Body of pancreas (tissue), 4 donors: ENCODE results near the gene ASS1.

Experiments used
- CTCF ChIP-seq, 7 experiments: fragments of 450-650 bp in 4 of 7; fragments of 200-600 bp in 3 of 7; sonication (generic) in 3 of 7; IDR thresholded peaks; one replicate each; pipeline ENCODE4 v1.5.1; 2016 to 2019; ENCODE audit warnings: antibody characterized with exemption in 7 of 7
- POLR2A ChIP-seq, 3 donors: fragments of 450-650 bp; IDR thresholded peaks; one replicate each; pipeline ENCODE4 v1.6.1; 2016; ENCODE audit warnings: antibody characterized with exemption in 3 of 3, mild to moderate bottlenecking in 2 of 3

GRCh38 chr9:130532426-130533080, 87.8 kb downstream of the ASS1 start:
- TF ChIP-seq POLR2A (IDR thresholded peaks at IDR 0.05) (no peak), CTCF (IDR thresholded peaks at IDR 0.05) (no peak)
